Right lobe of liver (tissue), 6 donors: ENCODE measurements around the gene CBX8. TPM values are rescaled to one million over a fixed set of nuclear protein-coding genes. Genes with fewer than 3 reads are reported as not detected.

Experiments used
- ATAC-seq, 4 donors: fragments of 200-7000 bp; cut with Tn5 transposase; one replicate each; pipeline ENCODE4 v1.9.1; 2020; ENCODE audit warnings: mild to moderate bottlenecking in 4 of 4, moderate library complexity in 4 of 4
- DNase-seq, 3 donors: peaks; one replicate each; pipeline ENCODE4 v3.0.0-alpha.2; 2020
- H3K27ac ChIP-seq, 3 donors: fragments of 200-600 bp; one replicate each; pipeline ENCODE4 v1.8.0; 2022
- H3K27me3 ChIP-seq, 2 donors: fragments of 200-600 bp; one replicate each; pipeline ENCODE4 v1.8.0; 2022
- H3K36me3 ChIP-seq, 4 donors: fragments of 200-600 bp; sonication (generic) in 1 of 4; one replicate each; pipeline versions ENCODE4 v1.5.1 to v1.8.0; 2017 to 2022; ENCODE audit warnings: control low read depth in 1 of 4
- H3K4me1 ChIP-seq, 4 donors: fragments of 200-600 bp; sonication (generic) in 1 of 4; one replicate each; pipeline versions ENCODE4 v1.5.1 to v1.8.0; 2017 to 2022; ENCODE audit warnings: control low read depth in 1 of 4
- H3K4me3 ChIP-seq, 3 donors: fragments of 200-600 bp; one replicate each; pipeline ENCODE4 v1.8.0; 2022
- H3K9me3 ChIP-seq, 4 donors: fragments of 200-600 bp; sonication (generic) in 1 of 4; one replicate each; pipeline versions ENCODE4 v1.5.1 to v1.8.0; 2017 to 2022; ENCODE audit warnings: control low read depth in 1 of 4
- CTCF ChIP-seq, 4 donors: fragments of 200-600 bp in 3 of 4; fragments of 450-650 bp in 1 of 4; IDR thresholded peaks; one replicate each; pipeline versions ENCODE4 v1.5.1 to v1.8.0; 2016 to 2022; ENCODE audit warnings: antibody characterized with exemption in 4 of 4, mild to moderate bottlenecking in 2 of 4
- POLR2A ChIP-seq: fragments of 450-650 bp; IDR thresholded peaks from one replicate; pipeline ENCODE4 v1.6.1; 2017; ENCODE audit warnings: antibody characterized with exemption, mild to moderate bottlenecking
- WGBS: methylation state at CpG from one replicate; pipeline ENCODE4 v1.1.6; 2018; ENCODE audit warnings: low coverage, low lambda C conversion rate; ENCODE audit not compliant: insufficient coverage; ENCODE audit errors: missing lambda C conversion rate; 5-methylcytosine and 5-hydroxymethylcytosine counted together
- intact Hi-C, 2 donors: fragments of 100-400 bp; cut with DNase I; formaldehyde crosslinking; loops; one replicate each; pipeline versions ENCODE4 v1.11.2 to v1.14.1; 2022
- total RNA-seq, 6 experiments: library from RNA; depleted of rRNA in 2 of 6; stranded (reverse); fragments of >200 nt in 2 of 6; fragmentation: NEBNext Ultra II Directional in 3 of 6; extraction: Animal tissue kit (Norgen Biotek cat#: 25700) in 3 of 6; gene quantifications; one replicate each; pipeline versions ENCODE4 v1.1.0 to v1.2.4, GENCODE V29; 2016 to 2023
- donor health status: DM: no; HTN: yes; CAD: no.
- donor health status: DM: no; HTN: no; CAD: no.
- donor health status: DM: no; HTN: no; CAD: no.
- donor health status: DM: no; HTN: yes; CAD: no.
- donor health status: DM: no; HTN: yes; CAD: no.

The CBX8 gene
- total RNA-seq, 6 experiments from 2014 or later, result 1.2 to 4.7 (median 2.0) TPM

- ATAC-seq, result no peak
- Histone ChIP-seq H3K4me1 (peaks cover 0 to 10% (median 3%) of the 10 kb centered on the region in 4 donors), H3K4me3 (no peak overlapping the region), H3K9me3 (no peaks in the 10 kb centered on the region), H3K27ac (no peak overlapping the region), H3K36me3 (no peaks in the 10 kb centered on the region), H3K27me3 (peaks cover 14 to 32% of the 10 kb centered on the region in 2 donors)
- 83% methylated on average over 5 of the region's 12 CpGs for WGBS
- TF ChIP-seq POLR2A (no peak), CTCF (IDR thresholded peaks at IDR 0.05) (no peak)
- intact Hi-C loops, result no loop called here
- DNase-seq, result peak in 1 of 3 donors; percentile 22
Measured at GRCh38 chr17:79786930-79787643, 9.8 kb downstream of the CBX8 start.

- intact Hi-C loops, result no loop called here
- H3K36me3 ChIP-seq, result no peaks in the 10 kb centered on the region
- no peak overlapping the region for H3K27ac ChIP-seq
- TF ChIP-seq POLR2A (no peak), CTCF (IDR thresholded peaks at IDR 0.05) (no peak)
- H3K4me3 ChIP-seq, result no peak overlapping the region
- H3K27me3 ChIP-seq, result peaks cover 10 to 22% of the 10 kb centered on the region in 2 donors
- DNase-seq (peak in 1 of 3 donors; percentile 41), ATAC-seq (no peak)
- 100% methylated on average over 1 of the region's 15 CpGs for WGBS
- no peaks in the 10 kb centered on the region for H3K9me3 ChIP-seq
- H3K4me1 ChIP-seq, result peaks cover 0 to 10% (median 3%) of the 10 kb centered on the region in 4 donors
Measured at GRCh38 chr17:79785900-79786810, 10.7 kb downstream of the CBX8 start.

GRCh38 chr17:79785017-79785899 is 11.6 kb downstream of the CBX8 start:
- Histone ChIP-seq H3K27me3 (peaks cover 1 to 13% of the 10 kb centered on the region in 2 donors), H3K4me3 (no peak overlapping the region), H3K27ac (no peak overlapping the region), H3K4me1 (peaks cover 0 to 7% (median 1%) of the 10 kb centered on the region in 4 donors), H3K36me3 (no peaks in the 10 kb centered on the region), H3K9me3 (no peaks in the 10 kb centered on the region)
- intact Hi-C loops, result no loop called here
- WGBS, result 100% methylated on average over 2 of the region's 17 CpGs
- ATAC-seq, result no peak
- TF ChIP-seq POLR2A, result no peak
- DNase-seq, result no peak

- Histone ChIP-seq H3K4me3 (no peak overlapping the region), H3K27me3 (peaks cover 0 to 6% of the 10 kb centered on the region in 2 donors), H3K36me3 (no peaks in the 10 kb centered on the region), H3K27ac (no peak overlapping the region), H3K4me1 (no peaks in the 10 kb centered on the region), H3K9me3 (no peaks in the 10 kb centered on the region)
- TF ChIP-seq POLR2A, result no peak
- TF ChIP-seq CTCF (IDR thresholded peaks at IDR 0.05), result no peak
- no CpG with 5 or more reads among the region's 31 CpGs for WGBS
- DNase-seq, result no peak
- no peak for ATAC-seq
- intact Hi-C loops, result no loop called here
Measured at GRCh38 chr17:79784353-79785016, 12.4 kb downstream of the CBX8 start.
